DND-41 (cell line): ENCODE data around the gene USP35.

Experiments used
- EZH2 ChIP-seq: IDR thresholded peaks from 3 replicates; pipeline ENCODE4 v1.6.1; 2012; ENCODE audit warnings: borderline replicate concordance, low read depth, mild to moderate bottlenecking, moderate library complexity, low read length, inconsistent platforms; ENCODE audit not compliant: severe bottlenecking
- TF ChIP-seq, protein P1 (sequence below): IDR thresholded peaks from 2 replicates; pipeline ENCODE4 v1.5.1; 2012; ENCODE audit warnings: borderline replicate concordance, low read length, moderate library complexity, mild to moderate bottlenecking; ENCODE audit not compliant: poor library complexity, severe bottlenecking; ENCODE audit errors: extremely low read depth

DNA sequence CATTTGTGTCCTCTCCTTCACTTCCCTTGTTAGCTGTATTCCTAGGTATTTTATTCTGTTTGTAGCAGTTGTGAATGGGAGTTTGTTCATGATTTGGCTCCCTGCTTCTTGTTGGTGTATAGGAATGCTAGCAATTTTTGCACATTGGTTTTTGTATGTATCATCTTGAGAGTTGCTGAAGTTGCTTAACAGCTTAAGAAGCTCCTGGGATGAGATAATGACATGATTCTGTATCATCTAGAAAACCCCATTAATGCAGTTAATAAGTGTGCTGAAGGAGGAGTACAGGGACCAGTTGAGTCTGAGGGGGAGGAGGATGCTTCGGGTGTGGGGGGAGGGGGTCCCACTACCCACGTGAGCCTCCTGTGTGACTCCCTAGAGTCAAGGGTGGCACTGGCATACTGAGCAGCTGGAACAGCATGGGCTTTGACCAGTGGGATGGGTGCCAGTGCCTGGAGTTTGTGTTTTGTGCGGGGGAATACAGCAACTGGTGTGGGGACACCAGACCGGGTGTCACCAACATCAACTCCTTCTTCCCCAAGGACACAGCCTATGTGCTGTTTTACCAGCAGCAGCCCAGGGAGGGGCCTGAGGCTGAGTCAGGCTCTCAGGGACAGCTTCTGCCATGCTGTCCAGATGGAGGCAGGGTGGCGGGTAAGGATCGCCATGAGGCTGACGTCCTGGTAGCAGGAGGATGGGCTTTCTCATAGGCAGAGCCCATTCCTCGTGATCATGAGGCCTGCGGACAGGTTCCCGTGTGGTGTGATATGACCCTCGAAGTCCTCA is 24.1 kb downstream of the USP35 start:
- TF ChIP-seq, protein P1, sequence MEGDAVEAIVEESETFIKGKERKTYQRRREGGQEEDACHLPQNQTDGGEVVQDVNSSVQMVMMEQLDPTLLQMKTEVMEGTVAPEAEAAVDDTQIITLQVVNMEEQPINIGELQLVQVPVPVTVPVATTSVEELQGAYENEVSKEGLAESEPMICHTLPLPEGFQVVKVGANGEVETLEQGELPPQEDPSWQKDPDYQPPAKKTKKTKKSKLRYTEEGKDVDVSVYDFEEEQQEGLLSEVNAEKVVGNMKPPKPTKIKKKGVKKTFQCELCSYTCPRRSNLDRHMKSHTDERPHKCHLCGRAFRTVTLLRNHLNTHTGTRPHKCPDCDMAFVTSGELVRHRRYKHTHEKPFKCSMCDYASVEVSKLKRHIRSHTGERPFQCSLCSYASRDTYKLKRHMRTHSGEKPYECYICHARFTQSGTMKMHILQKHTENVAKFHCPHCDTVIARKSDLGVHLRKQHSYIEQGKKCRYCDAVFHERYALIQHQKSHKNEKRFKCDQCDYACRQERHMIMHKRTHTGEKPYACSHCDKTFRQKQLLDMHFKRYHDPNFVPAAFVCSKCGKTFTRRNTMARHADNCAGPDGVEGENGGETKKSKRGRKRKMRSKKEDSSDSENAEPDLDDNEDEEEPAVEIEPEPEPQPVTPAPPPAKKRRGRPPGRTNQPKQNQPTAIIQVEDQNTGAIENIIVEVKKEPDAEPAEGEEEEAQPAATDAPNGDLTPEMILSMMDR = no peak
- no peak for TF ChIP-seq EZH2
